Left hindlimb (tissue), 1 donor: ENCODE results near the gene WDPCP.
"Not testable (repeated sequence)": the region's sequence is repeated elsewhere in the genome, so short reads cannot be mapped to it uniquely, and the experiment has no call there.

Source experiments
- DNase-seq: peaks from one replicate; pipeline ENCODE4 v3.0.0-alpha.2; 2018

Gene WDPCP

GRCh38 chr2:63346411-63346810 lies 241.9 kb downstream of the WDPCP start:
- no peak for DNase-seq

GRCh38 chr2:63345285-63345633 lies 243.0 kb downstream of the WDPCP start:
- no peak for DNase-seq

- DNase-seq, result no peak
Observed at GRCh38 chr2:63344575-63345284, 243.5 kb downstream of the WDPCP start.

GRCh38 chr2:63343397-63344109 lies 244.7 kb downstream of the WDPCP start:
- DNase-seq, result no peak

DNA sequence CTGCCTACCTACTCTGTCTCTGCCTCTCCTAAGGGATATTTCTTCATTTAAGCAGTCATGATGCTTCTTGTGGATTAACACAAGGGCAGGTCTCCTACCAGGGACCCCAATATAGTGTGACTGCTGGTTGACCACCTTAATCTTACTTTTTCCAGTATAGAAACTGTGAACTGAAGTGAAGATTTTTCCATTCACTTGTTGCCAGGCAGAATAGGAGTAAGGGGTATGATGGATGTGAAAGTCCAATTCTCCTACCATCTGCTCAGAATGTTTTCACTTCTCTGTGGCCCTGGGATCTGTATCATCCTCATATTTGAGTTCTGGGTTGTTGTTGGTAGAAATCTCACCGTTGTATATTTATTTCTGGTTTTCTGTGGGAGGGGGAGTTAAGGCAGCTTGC lies 247.8 kb downstream of the WDPCP start:
- no peak for DNase-seq

DNA sequence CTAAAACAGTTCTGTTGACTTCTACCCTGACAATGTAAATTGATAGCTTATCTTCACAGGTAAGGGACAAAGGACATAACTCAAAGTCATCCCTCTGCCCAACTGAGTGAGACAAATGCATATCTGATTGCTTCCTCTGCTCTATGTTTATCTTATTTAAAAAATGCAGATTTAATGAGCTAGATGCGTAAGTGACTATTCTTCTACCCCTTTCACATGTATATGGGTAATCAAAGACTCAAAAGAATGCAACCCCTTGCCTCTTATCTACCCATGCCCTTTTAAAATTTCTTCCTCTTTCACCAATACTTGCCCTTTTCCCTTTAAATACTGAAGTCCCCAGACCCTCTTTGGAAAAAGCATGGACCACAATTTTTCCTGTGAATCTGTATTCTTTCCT lies 253.4 kb downstream of the WDPCP start:
- DNase-seq, result no peak

DNA sequence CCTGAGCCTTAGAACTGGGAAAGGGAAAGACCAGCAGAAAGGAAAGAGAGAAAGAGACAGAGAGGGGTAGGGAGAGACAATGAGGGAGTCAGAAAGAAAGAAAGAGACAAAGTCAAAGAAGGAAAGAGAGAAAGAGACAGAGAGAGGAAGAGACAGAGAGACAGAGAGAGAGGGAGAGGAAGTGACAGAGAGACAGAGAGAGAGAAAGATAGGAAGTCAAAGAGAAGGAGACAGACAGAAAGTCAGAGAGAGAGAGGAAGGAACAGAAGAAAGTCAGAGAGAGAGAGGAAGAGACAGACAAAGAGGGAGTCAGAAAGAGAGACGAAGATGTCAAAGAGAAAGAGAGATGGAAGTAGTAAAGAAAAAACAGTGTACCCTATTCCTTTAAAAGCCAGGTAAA lies 261.8 kb downstream of the WDPCP start:
- DNase-seq, result no peak

DNA sequence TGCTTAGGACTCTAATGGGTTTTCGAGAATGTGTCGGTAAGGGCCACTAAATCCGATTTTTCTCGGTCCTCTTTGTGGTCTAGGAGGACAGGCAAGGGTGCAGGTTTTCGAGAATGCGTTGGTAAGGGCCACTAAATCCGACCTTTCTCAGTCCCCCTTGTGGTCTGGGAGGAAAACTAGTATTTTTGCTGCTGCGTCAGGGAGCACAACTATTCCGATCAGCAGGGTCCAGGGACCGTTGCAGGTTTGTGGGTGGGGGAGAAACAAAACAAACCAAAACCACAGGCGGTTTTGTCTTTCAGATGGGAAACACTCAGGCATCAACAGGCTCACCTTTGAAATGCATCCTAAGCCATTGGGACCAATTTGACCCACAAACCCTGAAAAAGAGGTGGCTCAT lies 264.6 kb downstream of the WDPCP start:
- not testable (repeated sequence) for DNase-seq

GRCh38 chr2:63321973-63322372 lies 266.3 kb downstream of the WDPCP start:
- DNase-seq, result not testable (repeated sequence)

- no peak for DNase-seq
Observed at GRCh38 chr2:63320669-63321068, 267.6 kb downstream of the WDPCP start.

DNA sequence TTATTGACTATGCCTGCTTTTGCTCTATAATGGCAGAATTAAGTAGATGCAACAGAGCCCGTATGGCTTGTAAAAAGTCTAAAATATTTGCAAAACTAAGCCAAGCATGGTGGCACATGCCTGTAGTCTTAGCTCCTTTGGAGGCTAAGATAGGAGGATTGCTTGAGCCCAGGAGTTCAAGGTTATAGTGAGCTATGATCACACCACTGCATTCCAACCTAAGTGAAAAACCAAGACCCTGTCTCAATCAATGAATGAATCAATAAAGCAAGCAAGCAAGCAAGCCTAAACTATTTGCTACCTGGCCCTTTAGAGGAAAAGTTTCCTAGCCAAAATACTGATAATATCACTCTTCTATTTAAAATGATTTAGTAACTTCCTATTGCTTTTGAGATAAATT lies 277.7 kb downstream of the WDPCP start:
- DNase-seq, result no peak

DNA sequence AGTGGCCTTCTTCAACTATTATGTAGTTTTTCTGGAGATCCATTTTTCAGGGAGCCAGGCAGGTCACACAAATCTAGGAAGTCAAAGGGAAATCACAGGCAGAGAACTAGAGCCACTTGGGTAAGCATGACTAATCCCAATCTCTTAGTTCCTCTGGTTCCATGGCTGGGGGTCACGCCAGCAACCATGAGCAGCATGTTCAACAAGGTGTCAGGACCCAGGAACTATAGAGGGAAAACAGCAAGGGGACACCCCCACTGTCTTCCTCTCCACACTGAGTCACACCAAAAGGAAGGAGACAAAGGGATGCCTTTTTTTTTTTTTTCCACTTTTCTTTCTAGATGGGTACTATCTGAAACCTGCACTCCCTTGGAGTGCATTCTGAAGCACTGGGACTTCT lies 286.8 kb downstream of the WDPCP start:
- no peak for DNase-seq

- no peak for DNase-seq
Observed at GRCh38 chr2:63300835-63301234, 287.4 kb downstream of the WDPCP start.

GRCh38 chr2:63287956-63288355 lies 300.3 kb downstream of the WDPCP start:
- no peak for DNase-seq

- DNase-seq, result not testable (repeated sequence)
Observed at GRCh38 chr2:63286520-63286919, 301.8 kb downstream of the WDPCP start.

DNA sequence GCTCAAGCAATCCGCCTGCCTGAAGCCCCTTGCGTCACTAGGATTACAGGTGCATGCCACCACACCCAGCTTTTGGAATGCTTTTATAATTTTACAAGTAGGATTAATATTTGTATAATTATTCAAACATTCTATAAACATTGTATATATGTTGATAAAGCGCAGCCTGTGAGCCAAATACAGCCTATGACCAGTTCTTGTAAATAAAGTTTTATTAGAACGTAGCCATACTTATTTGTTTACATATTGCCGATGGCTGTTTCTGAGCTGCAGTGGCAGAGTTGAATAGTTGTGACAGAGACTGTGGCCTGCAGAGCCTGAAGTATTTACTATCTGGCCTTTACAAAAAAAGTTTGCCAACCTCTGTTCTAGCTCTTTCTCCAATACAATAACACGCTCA lies 305.0 kb downstream of the WDPCP start:
- DNase-seq, result no peak

- no peak for DNase-seq
Observed at GRCh38 chr2:63272560-63272959, 315.7 kb downstream of the WDPCP start.

- no peak for DNase-seq
Observed at GRCh38 chr2:63270717-63271116, 317.6 kb downstream of the WDPCP start.

DNA sequence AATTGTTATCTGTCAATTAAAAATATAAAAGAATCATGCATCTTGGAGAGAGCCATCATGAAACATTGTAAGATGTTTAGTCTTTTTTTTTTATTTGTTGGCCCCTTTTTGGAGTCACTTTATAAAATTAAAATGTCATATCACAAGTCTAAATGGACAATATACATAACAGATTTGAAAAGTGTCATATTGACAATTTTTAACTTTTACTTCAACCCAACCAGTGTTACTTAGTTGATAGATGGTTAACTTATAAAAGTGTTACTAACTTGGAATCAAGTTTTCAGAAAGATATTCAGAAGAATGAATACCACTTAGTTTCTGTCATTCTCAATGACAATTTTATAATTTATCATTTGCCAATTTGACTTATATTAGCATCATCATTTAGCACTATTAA lies 319.3 kb downstream of the WDPCP start:
- DNase-seq, result no peak

- no peak for DNase-seq
Observed at GRCh38 chr2:63261137-63261621, 327.1 kb downstream of the WDPCP start.

GRCh38 chr2:63257473-63257872 lies 330.8 kb downstream of the WDPCP start:
- DNase-seq, result no peak

GRCh38 chr2:63249161-63249560 lies 339.1 kb downstream of the WDPCP start:
- DNase-seq, result no peak

DNA sequence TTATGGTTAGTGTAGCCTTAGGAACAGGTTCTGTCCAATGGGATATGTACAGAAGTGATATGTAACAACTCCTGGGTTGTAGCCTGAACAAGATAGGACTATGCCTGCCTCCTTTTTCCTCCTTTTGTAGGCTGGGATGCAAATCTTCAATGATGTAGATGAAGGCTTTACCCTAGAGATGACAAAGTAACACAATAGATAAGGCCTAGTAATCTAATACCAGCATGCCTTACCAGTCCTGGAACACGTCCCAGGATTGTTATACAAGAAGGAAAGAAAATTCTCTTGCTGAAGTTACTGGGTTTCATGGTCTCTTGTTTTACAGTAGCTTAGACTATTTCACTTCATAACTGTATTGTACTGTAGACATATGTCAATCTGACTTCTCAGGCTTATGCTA lies 345.5 kb downstream of the WDPCP start:
- DNase-seq, result no peak

- DNase-seq, result no peak
Observed at GRCh38 chr2:63225964-63226686, 362.2 kb downstream of the WDPCP start.
